ENCODE results near the gene SPINT2.
"Not testable (repeated sequence)": the region's sequence is repeated elsewhere in the genome, so short reads cannot be mapped to it uniquely, and the experiment has no call there.

The SPINT2 gene

GRCh38 chr19:38243279-38243673 is 21.1 kb upstream of the SPINT2 start:
- DNase-seq = no peak

GRCh38 chr19:38245826-38246498 is 18.4 kb upstream of the SPINT2 start:
- no peak for DNase-seq

- no peak for DNase-seq
These were observed 17.2 kb upstream of the SPINT2 start for GRCh38 chr19:38247126-38247525.

DNA sequence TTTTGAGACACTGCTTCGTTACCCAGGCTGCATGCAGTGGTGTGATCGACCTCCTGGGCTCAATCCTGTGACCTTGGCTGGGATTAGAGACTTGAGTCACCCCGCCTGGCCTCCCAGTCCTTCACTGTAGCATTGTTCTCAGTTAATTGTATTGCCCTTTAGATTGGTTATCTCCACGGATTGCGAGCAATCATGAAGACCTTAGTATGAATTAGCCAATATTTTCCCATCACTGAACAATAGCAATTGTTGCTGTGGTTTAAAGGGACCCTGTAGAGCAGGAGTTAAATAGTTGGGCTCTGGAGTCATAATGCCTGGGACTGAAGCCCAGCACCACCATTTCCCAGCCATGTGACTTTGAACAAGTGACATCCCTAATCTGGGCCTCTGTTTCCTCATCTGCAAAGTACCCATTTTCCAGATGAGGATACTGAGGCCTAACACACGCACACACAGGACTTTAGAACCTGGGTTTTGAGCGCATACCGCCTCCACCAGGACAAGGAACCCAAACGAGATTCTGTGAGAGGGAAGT is 16.6 kb upstream of the SPINT2 start:
- DNase-seq = no peak

- DNase-seq = no peak
These were observed 16.0 kb upstream of the SPINT2 start for GRCh38 chr19:38248421-38248820.

DNA sequence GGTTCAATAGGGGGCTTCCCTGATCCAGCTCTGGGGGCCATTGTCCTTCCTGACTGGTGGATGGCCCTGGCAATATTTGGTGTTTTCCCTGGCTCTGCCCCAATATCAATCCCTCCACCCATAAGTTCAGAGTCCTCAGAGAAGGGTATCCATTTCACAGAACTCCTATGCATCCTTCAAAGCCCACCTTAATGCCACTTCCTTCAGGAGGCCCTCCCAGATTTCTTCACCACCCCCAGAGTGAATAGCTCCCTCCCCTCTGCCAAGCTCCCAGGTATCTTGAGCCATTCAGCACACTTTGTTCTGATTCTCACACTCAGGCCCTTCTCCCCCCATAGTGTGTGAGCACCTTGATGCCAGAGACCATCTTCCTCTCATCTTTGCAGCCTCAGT is 13.9 kb upstream of the SPINT2 start:
- no peak for DNase-seq

DNA sequence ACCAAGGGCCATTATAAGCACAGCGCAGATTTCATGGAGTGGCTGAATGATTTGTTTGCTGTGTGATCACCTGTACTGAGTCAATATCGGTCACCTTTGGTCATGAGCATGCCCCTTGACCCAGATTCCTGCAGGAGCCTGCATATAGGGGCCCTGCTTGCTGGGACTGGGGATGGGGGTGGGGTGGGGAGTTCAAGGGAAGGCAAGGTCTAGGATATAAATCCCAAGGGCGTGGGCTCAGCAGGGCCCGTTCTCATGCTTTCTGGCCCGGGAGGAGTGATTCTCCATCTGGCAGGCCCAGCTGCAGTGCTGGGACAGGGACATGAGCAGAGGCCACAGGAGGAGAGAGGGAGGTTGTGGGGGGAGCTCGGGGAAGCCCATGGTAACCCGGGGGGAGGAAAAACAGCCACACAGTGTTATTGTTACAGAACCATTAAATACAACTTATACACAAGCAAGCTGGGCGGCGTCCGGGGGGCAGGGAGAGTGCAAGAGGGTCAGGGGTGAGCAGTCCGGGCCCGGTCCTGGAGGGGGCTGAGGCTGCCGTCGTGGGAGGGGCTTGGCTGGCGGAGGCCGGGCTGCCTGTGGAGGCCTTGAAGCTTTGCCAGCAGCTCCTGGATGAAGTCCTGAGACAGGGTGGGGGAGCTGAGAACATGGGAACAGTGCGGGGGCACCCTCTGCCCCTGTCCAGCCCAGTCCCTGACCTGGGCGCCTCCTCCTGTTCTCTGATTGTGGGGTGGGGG is 13.4 kb upstream of the SPINT2 start:
- no peak for DNase-seq

GRCh38 chr19:38251564-38252051 is 12.8 kb upstream of the SPINT2 start:
- DNase-seq = no peak

DNA sequence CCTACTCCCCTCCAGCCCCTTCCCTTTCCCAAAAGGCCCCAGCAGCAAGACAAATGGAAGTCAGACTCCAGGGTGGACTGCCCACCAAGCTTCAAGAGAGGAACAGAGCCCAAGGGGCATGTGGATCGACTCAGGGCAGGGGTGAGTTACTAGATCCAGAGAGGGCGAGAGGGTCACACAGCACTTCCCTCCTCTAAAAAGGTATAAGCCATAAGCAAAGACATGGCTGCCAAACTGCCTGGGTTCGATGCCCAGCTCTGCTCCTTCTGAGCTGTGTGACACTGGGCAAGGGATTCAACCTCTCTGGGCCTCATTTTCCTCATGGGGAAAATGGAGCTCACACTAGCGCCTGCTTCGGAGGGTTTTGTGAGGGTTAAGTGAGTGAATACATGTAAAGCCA is 12.0 kb upstream of the SPINT2 start:
- DNase-seq = no peak

- DNase-seq = no peak
These were observed 11.3 kb upstream of the SPINT2 start for GRCh38 chr19:38252941-38253691.

DNA sequence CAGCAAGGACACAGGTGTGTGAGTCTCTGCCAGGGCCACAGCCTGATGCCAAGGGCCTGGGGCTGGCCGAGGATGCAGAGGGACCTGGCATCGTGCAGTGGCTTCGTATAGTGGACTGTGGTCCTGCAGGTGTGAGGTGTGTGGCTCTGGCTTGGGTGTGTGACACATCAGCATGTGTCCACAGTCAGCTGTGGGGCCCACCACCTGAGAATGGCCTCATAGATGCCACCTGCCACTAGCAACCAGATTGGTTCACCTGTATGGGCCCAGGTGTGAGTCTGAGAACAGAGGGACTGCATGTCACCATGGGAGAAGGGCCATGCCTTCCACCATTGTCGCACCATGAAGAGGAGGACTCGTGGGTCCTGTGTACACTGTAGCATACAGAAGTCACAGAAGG is 10.6 kb upstream of the SPINT2 start:
- no peak for DNase-seq

DNA sequence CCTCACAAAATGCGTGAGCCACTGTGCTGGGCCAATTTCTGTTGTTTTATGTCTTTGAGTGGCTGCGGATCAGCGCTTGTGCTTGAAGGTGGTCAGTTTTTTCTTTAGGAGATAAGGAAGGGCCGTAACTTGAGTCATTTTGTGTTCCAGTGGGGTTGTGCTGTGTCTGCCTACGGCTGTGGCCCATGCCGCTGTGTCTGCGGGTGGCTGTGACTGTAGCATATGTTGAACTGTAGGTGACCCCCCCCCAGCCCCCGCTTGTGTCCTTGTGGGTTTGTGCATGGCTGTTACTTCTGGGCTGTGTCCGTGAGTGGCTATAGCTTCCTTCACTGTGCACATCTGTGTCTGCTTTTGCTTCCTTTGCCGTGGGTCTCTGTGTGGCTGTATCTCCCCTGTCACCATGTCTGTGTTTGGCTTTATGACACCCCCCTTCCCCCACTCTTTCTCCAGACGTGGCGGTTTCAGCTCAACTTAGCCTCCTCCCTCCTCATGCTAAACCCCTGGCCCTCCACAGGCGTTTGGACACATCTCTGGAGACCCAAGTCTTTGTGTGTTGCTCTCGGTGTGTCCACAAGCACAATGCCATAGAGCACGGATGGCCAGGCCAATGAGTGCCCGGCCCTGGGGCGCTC is 8.9 kb upstream of the SPINT2 start:
- DNase-seq = no peak

- DNase-seq = not testable (repeated sequence)
These were observed 2.4 kb upstream of the SPINT2 start for GRCh38 chr19:38261942-38262341.

DNA sequence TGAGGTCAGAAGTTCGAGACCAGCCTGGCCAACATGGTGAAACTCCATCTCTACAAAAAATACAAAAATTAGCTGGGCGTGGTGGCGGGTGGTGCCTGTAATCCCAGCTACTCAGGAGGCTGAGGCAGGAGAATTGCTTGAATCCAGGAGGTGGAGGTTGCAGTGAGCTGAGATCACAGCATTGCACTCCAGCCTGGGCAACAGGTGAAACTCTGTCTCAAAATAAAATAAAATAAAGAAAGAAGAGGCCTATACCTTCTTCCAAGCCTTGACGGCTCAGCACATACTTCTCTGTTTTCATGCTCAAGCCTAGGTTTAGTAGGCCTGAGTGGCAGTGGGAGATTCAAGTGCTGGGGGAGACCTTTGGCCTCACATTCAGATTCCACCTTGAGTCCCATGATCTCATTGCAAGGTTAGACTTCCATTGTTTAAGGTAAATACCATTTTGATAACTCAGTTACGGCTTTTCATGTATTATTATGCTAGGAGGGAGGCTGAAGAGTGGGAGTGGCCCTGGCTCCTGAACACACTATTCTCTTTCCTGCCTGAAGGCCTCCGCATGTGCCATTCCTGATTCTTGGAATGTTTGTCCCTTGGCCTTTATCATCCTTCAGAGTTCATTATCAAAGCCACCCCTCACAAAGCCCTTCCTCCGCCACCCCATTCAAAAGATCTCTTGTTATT is 1.6 kb upstream of the SPINT2 start:
- DNase-seq = no peak

- peak; percentile 31 for DNase-seq
These were observed 486 bp upstream of the SPINT2 start for GRCh38 chr19:38263689-38264485.

DNA sequence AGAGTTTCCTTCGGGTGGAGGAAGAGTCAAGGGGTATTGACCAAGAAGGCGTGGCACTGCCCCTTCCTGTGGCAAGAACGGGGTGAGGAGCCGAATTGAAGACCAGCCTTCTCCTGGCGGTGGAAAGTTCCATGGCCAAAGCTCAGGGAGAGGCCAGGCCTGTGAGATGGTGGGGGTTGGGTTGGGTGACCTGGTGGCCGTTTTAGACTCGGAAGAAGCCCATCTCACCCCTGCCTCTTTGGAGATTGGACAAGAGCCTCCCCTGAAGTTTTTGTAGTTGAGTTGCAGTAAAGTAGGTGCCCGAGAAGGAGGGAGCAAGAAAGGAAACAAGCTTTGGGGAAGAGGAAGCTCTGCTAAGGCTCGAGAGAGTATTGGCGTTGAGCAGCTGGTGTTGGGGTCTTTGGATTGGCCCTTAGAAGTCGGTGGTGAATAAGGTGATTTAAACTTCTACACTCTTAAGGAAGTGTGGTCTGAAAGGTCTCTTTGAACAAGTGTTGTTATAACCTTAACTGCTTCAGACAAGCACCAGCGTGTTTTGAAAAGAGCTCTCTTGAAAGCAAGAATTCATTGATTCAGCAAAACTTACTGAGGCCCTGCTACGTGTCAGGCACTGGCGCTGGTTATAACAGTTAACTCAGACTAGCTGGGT is 964 bp downstream of the SPINT2 start:
- DNase-seq = no peak

- peak; percentile 15 for DNase-seq
These were observed 1.6 kb downstream of the SPINT2 start for GRCh38 chr19:38265921-38266429.

- DNase-seq = peak; percentile 79
These were observed 2.7 kb downstream of the SPINT2 start for GRCh38 chr19:38266981-38267597.

DNA sequence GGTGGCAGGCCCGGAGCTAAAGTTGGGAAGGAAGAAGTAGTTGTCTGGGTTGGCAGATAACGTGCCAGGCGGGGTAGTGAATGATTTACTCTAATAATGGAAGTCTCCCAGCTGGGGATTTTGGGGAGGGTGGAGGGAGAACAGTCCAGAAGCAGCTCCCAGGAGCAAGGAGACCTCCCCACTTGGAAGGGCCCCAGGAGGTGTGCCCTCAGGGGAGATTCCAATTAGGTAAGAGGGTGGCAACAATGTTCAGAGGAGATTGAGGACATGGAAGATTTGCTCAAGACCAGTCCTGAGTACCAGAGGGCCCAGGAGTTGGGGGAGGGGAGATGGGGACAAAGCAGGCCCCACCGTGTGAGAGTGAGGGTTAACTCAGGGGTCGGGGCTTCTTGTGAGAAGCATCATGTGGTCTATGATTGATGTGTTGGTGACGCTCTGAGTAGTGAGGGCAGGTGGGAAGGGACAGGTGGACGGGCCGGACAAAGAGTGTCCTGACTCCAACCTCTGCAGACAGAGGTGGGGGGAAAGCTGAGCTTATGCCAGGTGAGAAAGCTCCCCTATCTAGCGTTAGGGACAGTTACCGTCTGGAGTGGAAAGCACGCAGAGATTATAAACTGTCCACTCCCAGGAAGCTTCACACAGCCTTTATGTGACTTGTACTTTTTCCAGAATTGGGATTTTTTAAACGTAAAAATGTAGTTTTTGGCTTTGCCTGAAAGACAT is 3.5 kb downstream of the SPINT2 start:
- DNase-seq = peak; percentile 11

GRCh38 chr19:38268539-38268938 is 4.2 kb downstream of the SPINT2 start:
- no peak for DNase-seq
